Globus pallidus (tissue), 1 donor: Measurements from ENCODE around the gene ZNF470.

Source experiments
- DNase-seq: peaks from one replicate; pipeline ENCODE4 v3.0.0-alpha.2; 2015; ENCODE audit warnings: low spot score

ZNF470 gene

GRCh38 chr19:56608274-56608964, 41.2 kb downstream of the ZNF470 start:
- no peak for DNase-seq

GRCh38 chr19:56611288-56611687, 44.0 kb downstream of the ZNF470 start:
- DNase-seq, result no peak

GRCh38 chr19:56612737-56613136, 45.5 kb downstream of the ZNF470 start:
- no peak for DNase-seq

- DNase-seq, result no peak
Observed at GRCh38 chr19:56613639-56614038, 46.4 kb downstream of the ZNF470 start.

- no peak for DNase-seq
Observed at GRCh38 chr19:56617531-56617930, 50.3 kb downstream of the ZNF470 start.

- DNase-seq, result no peak
Observed at GRCh38 chr19:56619121-56619520, 51.9 kb downstream of the ZNF470 start.

- no peak for DNase-seq
Observed at GRCh38 chr19:56622374-56622773, 55.1 kb downstream of the ZNF470 start.

- DNase-seq, result no peak
Observed at GRCh38 chr19:56623006-56623405, 55.7 kb downstream of the ZNF470 start.

- no peak for DNase-seq
Observed at GRCh38 chr19:56625708-56626107, 58.4 kb downstream of the ZNF470 start.

GRCh38 chr19:56633021-56633420, 65.8 kb downstream of the ZNF470 start:
- DNase-seq, result no peak

- peak; percentile 73 for DNase-seq
Observed at GRCh38 chr19:56637976-56638555, 70.8 kb downstream of the ZNF470 start.
